ENCODE measurements around the gene MYL5. TPM values are rescaled to one million over a fixed set of nuclear protein-coding genes. Genes with fewer than 3 reads are reported as not detected.
A peak's percentile ranks its signal among the peaks of the same experiment; 100 is the strongest.

MYL5 gene
- polyA plus RNA-seq, 1 donor from 2014 or later: 15.1 TPM

- Histone ChIP-seq H3K27me3 (ENCODE audit: insufficient read depth, low read depth, low read length) (no peaks in the 10 kb centered on the region), H3K27ac (ENCODE audit: low read length) (peak overlapping the region; percentile 42), H3K9me2 (ENCODE audit: insufficient read depth, low read length) (no peaks in the 10 kb centered on the region), H3K9ac (ENCODE audit: low read length) (no peak overlapping the region), H3K9me3 (ENCODE audit: low read length) (no peaks in the 10 kb centered on the region), H3K4me2 (ENCODE audit: low read length) (peak overlapping the region; percentile 8), H3K4me3 (ENCODE audit: low read length) (peak overlapping the region; percentile 43), H3K36me3 (ENCODE audit: insufficient read depth, low read length) (no peaks in the 10 kb centered on the region), H2AFZ (ENCODE audit: low read depth, low read length) (no peak overlapping the region), H4K20me1 (ENCODE audit: insufficient read depth) (peaks cover 13% of the 10 kb centered on the region), H3K79me2 (replicated peaks; ENCODE audit: insufficient read depth, low read length) (peaks cover 55% of the 10 kb centered on the region), H3F3A (ENCODE audit: insufficient read depth, low read length, poor library complexity, severe bottlenecking) (no peaks in the 10 kb centered on the region)
- TF ChIP-seq POLR2AphosphoS5 (IDR thresholded peaks at IDR 0.05) (peak; percentile 37), REST (IDR thresholded peaks at IDR 0.05; ENCODE audit: borderline replicate concordance) (no peak)
These were observed 52.5 kb downstream of the MYL5 start for GRCh38 chr4:726838-727237.

- peak overlapping the region; percentile 42 for H3K27ac ChIP-seq (ENCODE audit: low read length)
- H3K36me3 ChIP-seq (ENCODE audit: insufficient read depth, low read length): no peaks in the 10 kb centered on the region
- H3K9ac ChIP-seq (ENCODE audit: low read length): no peak overlapping the region
- no peaks in the 10 kb centered on the region for H3K9me3 ChIP-seq (ENCODE audit: low read length)
- TF ChIP-seq SMC3 (conservative IDR thresholded peaks at IDR 0.05; ENCODE audit: poor library complexity) (no peak), CTCF (IDR thresholded peaks at IDR 0.05; ENCODE audit: poor library complexity, severe bottlenecking) (no peak), POLR2AphosphoS5 (IDR thresholded peaks at IDR 0.05) (no peak), TAF1 (IDR thresholded peaks at IDR 0.05; ENCODE audit: low read depth) (no peak), EZH2 (IDR thresholded peaks at IDR 0.05; ENCODE audit: borderline replicate concordance, insufficient read depth, low read length, poor library complexity, severe bottlenecking) (no peak), REST (IDR thresholded peaks at IDR 0.05; ENCODE audit: borderline replicate concordance) (no peak), MXI1 (conservative IDR thresholded peaks at IDR 0.05; ENCODE audit: poor library complexity, severe bottlenecking) (no peak), RAD21 (conservative IDR thresholded peaks at IDR 0.05) (no peak), EP300 (conservative IDR thresholded peaks at IDR 0.05; ENCODE audit: poor library complexity, severe bottlenecking) (no peak)
- H3K27me3 ChIP-seq (ENCODE audit: insufficient read depth, low read depth, low read length): no peaks in the 10 kb centered on the region
- H3K4me2 ChIP-seq (ENCODE audit: low read length): no peak overlapping the region
- H3K4me3 ChIP-seq (ENCODE audit: low read length): peak overlapping the region; percentile 28
- H3K9me2 ChIP-seq (ENCODE audit: insufficient read depth, low read length): no peaks in the 10 kb centered on the region
- peaks cover 55% of the 10 kb centered on the region for H3K79me2 ChIP-seq (replicated peaks; ENCODE audit: insufficient read depth, low read length)
- no peak overlapping the region for H2AFZ ChIP-seq (ENCODE audit: low read depth, low read length)
- H4K20me1 ChIP-seq (ENCODE audit: insufficient read depth): peaks cover 13% of the 10 kb centered on the region
- no peaks in the 10 kb centered on the region for H3F3A ChIP-seq (ENCODE audit: insufficient read depth, low read length, poor library complexity, severe bottlenecking)
These were observed 53.2 kb downstream of the MYL5 start for GRCh38 chr4:727576-727975.

Data from neural cell (in vitro differentiated cells).